Stimulated activated naive CD8-positive, alpha-beta T cell treated with anti-CD3 and anti-CD28 coated beads, Interleukin-15, amount 100 ng/mL, for 72 hours (primary cell): Measurements from ENCODE around the gene GLDC.
"Not testable (repeated sequence)": the region's sequence is repeated elsewhere in the genome, so short reads cannot be mapped to it uniquely, and the experiment has no call there.

Experiments
- ATAC-seq: fragments of 150-1000 bp; cut with Tn5 transposase; 2 replicates; pipeline ENCODE4 v1.10.0; 2021; ENCODE audit warnings: mild to moderate bottlenecking, moderate library complexity
- DNase-seq, 2 donors: peaks; one replicate each; pipeline ENCODE4 v3.0.0; 2021 to 2022
- H3K27ac Mint-ChIP-seq, 2 donors: one replicate each; pipeline ENCODE4 v1.8.0; 2022; ENCODE audit warnings: mild to moderate bottlenecking in 2 of 2, mixed read lengths in 2 of 2, moderate library complexity in 2 of 2
- H3K27me3 Mint-ChIP-seq: one replicate; pipeline ENCODE4 v1.8.0; 2022; ENCODE audit warnings: mixed read lengths
- H3K4me1 Mint-ChIP-seq: one replicate; pipeline ENCODE4 v1.8.0; 2022; ENCODE audit warnings: mild to moderate bottlenecking, mixed read lengths
- H3K4me3 Mint-ChIP-seq, 2 donors: one replicate each; pipeline ENCODE4 v1.8.0; 2022; ENCODE audit warnings: mild to moderate bottlenecking in 2 of 2, mixed read lengths in 2 of 2, moderate library complexity in 1 of 2
- H3K9me3 Mint-ChIP-seq, 2 donors: one replicate each; pipeline ENCODE4 v1.8.0; 2022; ENCODE audit warnings: mixed read lengths in 2 of 2

GLDC gene

DNA sequence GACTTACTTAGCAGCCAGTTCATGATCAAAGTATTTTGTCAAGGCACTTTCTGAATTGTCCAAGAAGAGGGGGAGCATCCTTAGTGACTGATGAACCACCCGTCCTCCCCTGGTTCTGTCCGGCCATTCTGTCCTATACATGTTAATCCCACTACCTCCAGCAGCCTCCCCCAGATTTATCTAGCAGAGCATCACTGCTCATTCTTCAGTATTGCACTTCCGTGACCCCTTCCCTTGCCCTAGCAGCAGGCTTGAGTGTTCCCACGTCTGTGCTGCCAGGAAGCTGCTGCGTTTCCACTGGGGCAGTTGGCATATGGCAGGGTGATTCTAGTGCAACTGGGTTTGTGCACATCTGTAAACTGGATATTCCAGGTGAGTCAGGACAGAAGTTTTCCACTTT, 4.5 kb downstream of the GLDC start:
- Mint-ChIP-seq H3K4me3 (no peak overlapping the region), H3K9me3 (no peaks in the 10 kb centered on the region), H3K27ac (no peak overlapping the region), H3K27me3 (peaks cover 80% of the 10 kb centered on the region), H3K4me1 (peaks cover 25% of the 10 kb centered on the region)
- ATAC-seq (no peak), DNase-seq (no peak)

DNA sequence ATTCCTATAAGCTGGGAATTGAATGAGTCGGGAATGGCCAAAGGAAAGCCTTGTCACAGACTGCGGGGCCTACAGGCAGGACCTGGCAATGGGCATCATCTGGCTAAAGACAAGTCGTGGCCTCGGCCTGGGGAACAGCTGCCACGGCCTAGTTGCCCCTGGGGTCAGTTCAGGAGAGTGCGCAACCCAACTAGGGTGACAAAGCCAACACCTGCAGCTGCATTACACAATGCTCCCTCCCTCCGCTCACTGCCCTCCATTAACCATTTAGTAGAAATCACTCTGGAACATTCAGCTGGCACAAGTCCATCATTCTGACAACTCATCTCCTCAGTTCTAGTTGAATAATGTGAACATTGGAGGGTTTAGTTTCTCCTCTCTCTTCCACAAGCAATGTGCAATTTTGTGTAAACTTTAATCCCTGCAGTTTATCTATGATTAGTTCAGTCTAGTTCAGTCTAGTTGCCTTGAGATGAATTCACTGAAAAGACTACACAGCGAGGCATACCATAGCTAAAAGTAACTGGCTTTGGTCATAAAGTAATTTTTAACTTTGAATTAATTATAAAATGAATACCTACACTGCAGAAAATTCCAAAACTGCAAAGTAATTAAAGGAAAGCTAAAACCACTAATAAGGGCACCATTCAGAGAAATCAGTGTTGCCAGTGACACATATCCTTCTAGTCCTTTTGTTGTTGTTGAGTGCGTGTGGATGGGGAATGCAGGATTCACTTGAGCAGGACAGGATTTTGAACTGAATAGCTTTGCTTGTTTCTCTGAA, 5.1 kb downstream of the GLDC start:
- Mint-ChIP-seq H3K4me3 (no peak overlapping the region), H3K4me1 (peaks cover 19% of the 10 kb centered on the region), H3K27me3 (peaks cover 74% of the 10 kb centered on the region), H3K27ac (no peak overlapping the region), H3K9me3 (no peaks in the 10 kb centered on the region)
- no peak for DNase-seq
- ATAC-seq, result no peak

DNA sequence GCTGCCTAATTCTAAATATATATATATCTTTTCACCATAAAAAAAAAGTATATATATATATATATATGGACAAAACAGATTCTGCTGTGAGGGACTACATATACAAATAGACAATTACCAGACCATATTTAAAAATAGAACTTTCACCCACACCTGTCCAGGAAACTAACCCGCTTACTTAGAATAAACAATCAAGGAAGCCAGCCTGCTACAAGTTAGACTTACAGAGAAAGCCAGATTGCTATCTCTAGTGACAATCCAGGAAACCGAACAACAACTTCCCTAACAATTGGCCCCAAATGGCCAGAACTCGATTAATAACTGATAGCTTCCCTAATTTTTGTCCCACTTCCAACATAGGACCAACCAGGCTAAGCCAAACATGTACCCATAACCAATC, 5.9 kb downstream of the GLDC start:
- peaks cover 11% of the 10 kb centered on the region for H3K4me1 Mint-ChIP-seq
- DNase-seq (no peak), ATAC-seq (no peak)
- no peak overlapping the region for H3K27ac Mint-ChIP-seq
- no peaks in the 10 kb centered on the region for H3K9me3 Mint-ChIP-seq
- no peak overlapping the region for H3K4me3 Mint-ChIP-seq
- H3K27me3 Mint-ChIP-seq, result peaks cover 71% of the 10 kb centered on the region

DNA sequence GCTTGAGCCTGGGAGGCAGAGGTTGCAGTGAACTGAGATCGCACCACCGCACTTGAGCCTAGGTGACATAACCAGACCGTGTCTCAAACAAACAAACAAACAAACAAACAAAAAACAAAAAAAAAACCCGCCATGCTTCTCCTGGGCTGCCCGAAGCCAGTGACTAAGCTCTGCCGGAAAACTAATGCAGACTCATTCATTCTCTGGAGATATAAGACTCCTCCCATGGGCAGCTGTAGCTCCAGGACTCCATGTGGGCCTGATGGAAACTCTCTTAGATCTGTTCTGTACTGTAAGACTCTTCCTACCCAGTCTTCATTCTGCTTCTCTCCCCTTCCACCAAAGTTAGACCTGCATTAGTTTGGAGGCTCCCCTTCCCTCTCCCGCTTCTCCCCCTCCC, 11.1 kb downstream of the GLDC start:
- no peak overlapping the region for H3K4me3 Mint-ChIP-seq
- no peaks in the 10 kb centered on the region for H3K9me3 Mint-ChIP-seq
- DNase-seq (no peak), ATAC-seq (no peak)
- H3K27ac Mint-ChIP-seq, result no peak overlapping the region
- H3K27me3 Mint-ChIP-seq, result peaks cover 23% of the 10 kb centered on the region
- H3K4me1 Mint-ChIP-seq, result no peaks in the 10 kb centered on the region

DNA sequence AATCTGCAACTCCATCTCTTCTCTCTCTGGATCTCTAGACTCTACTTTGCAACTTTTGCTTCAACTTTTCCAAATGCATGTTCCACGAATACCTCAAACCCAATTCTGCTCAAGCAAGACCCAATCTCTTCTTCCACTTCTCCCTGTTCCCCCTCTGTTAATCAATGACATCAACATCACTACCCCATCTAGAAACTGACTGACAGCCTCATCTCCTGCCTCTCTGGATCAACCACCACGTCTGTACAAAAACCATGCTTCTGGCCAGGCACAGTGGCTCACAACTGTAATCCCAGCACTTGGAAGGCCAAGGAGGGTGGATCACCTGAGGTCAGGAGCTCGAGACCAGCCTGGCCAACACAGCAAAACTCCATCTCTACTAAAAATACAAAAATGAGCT, 12.2 kb downstream of the GLDC start:
- Mint-ChIP-seq H3K9me3 (no peaks in the 10 kb centered on the region), H3K4me3 (no peak overlapping the region), H3K27me3 (peaks cover 16% of the 10 kb centered on the region), H3K4me1 (no peaks in the 10 kb centered on the region), H3K27ac (no peak overlapping the region)
- no peak for DNase-seq
- no peak for ATAC-seq

DNA sequence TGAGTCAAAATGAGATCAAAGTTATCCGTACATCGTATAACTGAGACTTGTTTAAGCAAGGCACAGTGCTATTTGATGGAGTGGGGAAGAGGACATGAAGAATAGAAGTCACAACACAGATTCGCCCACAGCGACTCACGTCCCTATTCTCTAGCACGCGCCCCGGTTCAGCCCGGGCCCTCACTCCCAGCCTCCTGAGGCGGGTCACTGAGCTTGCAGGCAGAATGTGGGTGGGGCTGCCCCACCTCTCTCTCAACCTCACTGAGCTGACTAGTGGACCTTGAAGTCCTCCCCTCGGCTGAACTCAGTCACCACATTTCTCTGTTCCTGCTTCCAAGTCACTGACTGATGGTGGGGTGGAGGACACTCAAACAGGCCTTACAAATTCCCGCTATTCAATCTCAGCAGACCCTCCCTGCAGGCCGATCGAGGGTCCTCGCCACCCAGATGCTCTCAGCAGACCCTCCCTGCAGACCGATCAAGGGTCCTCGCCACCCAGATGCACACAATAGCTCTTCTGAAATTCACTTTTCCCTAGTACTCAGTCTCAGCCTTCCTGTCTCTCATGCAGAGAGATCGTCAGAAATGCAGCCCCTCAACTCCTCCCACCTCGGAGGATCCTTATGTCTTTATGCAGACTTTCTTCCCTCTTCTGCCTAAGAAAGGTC, 12.9 kb downstream of the GLDC start:
- ATAC-seq (no peak), DNase-seq (no peak)
- H3K4me3 Mint-ChIP-seq, result no peak overlapping the region
- H3K27ac Mint-ChIP-seq, result no peak overlapping the region
- H3K9me3 Mint-ChIP-seq, result no peaks in the 10 kb centered on the region
- no peaks in the 10 kb centered on the region for H3K4me1 Mint-ChIP-seq
- H3K27me3 Mint-ChIP-seq, result peaks cover 19% of the 10 kb centered on the region

DNA sequence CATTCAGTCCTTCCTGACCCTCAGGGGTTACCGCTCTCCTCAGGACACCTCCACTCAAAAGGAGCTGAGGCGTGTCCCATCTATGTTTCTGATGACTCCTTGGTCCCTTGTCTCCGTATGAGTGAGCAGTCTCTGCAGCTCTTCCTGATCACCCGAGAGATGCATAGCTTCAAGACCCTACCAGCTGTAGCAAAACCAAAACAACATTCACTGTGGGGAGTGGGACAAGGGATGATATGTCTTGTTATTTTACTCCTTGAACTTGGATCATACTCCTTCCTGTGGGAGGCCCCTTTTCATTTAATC, 14.4 kb downstream of the GLDC start:
- DNase-seq (no peak), ATAC-seq (no peak)
- Mint-ChIP-seq H3K27me3 (peaks cover 28% of the 10 kb centered on the region), H3K9me3 (no peaks in the 10 kb centered on the region), H3K27ac (no peak overlapping the region), H3K4me3 (no peak overlapping the region), H3K4me1 (no peaks in the 10 kb centered on the region)

DNA sequence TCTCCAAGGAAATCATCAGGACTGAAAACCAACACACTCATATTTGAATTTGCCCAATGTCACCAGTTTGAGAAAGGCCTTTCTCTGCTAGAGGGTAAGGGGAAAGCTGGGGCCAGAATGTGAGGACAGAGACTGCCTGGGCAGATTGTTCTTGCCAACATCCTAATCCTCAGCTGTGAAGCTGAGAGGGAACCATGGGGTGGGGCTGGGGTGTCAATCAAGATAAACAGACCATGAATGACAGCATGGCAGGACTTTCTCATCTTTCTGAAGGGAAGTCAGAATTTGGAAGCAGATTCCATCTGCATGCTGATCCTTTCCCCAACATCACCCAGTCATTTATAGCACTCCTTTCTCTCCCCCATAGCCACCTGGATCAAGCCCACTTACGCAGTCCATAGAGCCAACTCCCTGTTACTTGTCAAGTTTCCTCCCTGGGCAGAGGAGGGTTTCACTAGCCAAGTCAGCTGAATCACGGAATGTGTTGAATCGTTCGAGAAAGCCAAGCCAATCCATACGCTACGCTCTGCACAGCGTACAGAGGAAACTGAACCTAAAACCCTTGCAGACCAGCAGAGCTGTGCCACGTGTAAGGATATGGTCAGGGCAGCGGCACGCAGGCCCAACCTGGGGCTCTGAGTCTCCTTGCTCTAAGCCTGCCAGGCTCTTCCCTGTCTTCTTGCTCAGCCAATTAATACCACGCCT, 14.9 kb downstream of the GLDC start:
- Mint-ChIP-seq H3K27me3 (peaks cover 33% of the 10 kb centered on the region), H3K27ac (no peak overlapping the region), H3K9me3 (no peaks in the 10 kb centered on the region), H3K4me3 (no peak overlapping the region), H3K4me1 (no peaks in the 10 kb centered on the region)
- ATAC-seq (peak; percentile 88), DNase-seq (peak in 1 of 2 donors; percentile 14)

DNA sequence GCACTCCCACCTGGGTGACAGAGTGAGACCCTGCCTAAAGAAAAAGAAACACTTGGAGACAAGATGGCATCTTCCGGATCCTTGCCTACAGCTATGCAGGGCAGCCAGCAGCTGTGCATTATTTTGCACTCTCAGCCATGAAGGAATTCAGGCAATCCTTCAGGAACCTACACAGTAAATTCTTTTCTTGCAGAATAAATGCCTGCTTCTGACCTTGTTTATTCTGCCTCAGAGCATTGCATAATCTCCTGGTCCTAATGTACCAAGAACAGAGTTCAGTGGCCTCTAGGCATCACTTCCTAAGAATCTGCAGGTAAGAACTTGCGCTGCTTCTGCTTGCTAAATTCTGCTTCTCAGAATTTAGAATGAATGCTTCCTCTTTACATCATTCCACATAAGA, 16.8 kb downstream of the GLDC start:
- no peaks in the 10 kb centered on the region for H3K4me1 Mint-ChIP-seq
- H3K27me3 Mint-ChIP-seq, result peaks cover 30% of the 10 kb centered on the region
- ATAC-seq (no peak), DNase-seq (no peak)
- H3K4me3 Mint-ChIP-seq, result no peak overlapping the region
- H3K27ac Mint-ChIP-seq, result no peak overlapping the region
- no peaks in the 10 kb centered on the region for H3K9me3 Mint-ChIP-seq

DNA sequence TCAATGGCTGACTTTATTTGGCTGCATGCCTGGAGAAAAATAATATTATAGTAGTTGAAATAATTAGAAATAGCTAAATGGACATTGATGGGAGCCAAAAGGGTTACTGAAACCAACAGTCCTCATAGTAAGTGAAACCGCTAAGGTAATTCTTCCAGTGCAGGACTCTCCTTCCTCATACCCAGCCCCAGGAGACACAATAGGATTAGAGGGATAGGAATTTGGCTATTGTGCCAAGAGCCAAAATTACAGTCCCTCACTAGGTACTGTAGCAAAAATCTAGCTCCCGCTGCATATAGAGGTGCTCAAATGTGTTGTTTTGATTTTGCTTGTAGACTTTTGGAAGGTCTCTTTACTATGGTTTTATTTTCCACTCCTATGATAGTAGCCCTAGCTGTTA, 20.2 kb downstream of the GLDC start:
- Mint-ChIP-seq H3K27me3 (peaks cover 30% of the 10 kb centered on the region), H3K4me3 (no peak overlapping the region), H3K4me1 (no peaks in the 10 kb centered on the region), H3K9me3 (no peaks in the 10 kb centered on the region), H3K27ac (no peak overlapping the region)
- DNase-seq (no peak), ATAC-seq (no peak)

DNA sequence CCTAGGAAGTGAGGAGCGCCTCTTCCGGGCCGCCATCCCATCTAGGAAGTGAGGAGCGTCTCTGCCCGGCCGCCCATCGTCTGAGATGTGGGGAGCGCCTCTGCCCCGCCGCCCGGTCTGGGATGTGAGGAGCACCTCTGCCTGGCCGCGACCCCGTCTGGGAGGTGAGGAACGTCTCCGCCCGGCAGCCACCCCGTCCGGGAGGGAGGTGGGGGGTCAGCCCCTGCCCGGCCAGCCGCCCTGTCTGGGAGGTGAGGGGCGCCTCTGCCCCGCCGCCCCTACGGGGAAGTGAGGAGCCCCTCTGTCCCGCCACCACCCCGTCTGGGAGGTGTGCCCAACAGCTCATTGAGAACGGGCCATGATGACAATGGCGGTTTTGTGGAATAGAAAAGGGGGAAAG, 22.7 kb downstream of the GLDC start:
- H3K27me3 Mint-ChIP-seq, result peaks cover 21% of the 10 kb centered on the region
- H3K4me3 Mint-ChIP-seq, H3K27ac Mint-ChIP-seq, DNase-seq, ATAC-seq, H3K9me3 Mint-ChIP-seq, H3K4me1 Mint-ChIP-seq: not testable (repeated sequence)

DNA sequence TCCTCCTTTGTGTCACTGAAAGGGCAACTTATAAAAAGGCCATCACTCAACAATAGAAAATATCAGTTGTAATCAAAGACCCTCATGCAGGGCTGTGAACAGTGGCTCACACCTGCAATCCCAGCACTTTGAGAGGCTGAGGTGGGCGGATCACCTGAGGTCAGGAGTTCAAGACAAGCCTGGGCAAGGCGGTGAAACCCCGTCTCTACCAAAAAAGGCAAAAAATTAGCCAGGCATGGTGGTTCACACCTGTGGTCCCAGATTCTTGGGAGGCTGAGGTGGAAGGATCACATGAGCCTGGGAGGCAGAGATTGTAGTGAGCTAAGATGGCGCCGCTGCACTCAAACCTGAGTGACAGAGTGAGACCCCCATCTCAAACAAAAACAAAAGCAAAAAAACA, 24.7 kb downstream of the GLDC start:
- Mint-ChIP-seq H3K27ac (no peak overlapping the region), H3K9me3 (no peaks in the 10 kb centered on the region), H3K27me3 (peaks cover 7% of the 10 kb centered on the region), H3K4me1 (no peaks in the 10 kb centered on the region), H3K4me3 (no peak overlapping the region)
- ATAC-seq (no peak), DNase-seq (no peak)

DNA sequence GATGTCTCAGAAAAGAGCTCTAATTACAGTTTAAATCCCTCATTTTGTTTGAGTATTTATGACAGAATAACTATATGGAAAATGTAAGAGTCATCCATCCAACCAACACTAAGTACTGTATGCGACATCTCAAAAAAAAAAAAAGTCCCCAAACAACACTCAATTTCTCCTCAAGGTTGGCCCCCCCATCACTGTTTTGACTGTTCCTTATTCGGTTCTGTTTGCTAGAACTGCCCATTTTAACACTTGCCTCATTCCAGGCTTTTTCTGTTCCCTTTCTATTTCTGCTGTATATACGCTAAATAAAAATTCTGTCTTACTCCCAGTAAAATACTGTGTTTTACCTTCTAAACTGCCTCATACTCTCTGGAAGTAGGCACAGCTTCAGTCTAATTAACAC, 25.2 kb downstream of the GLDC start:
- no peaks in the 10 kb centered on the region for H3K4me1 Mint-ChIP-seq
- ATAC-seq (no peak), DNase-seq (no peak)
- H3K9me3 Mint-ChIP-seq, result no peaks in the 10 kb centered on the region
- H3K4me3 Mint-ChIP-seq, result no peak overlapping the region
- H3K27me3 Mint-ChIP-seq, result peaks cover 2% of the 10 kb centered on the region
- H3K27ac Mint-ChIP-seq, result no peak overlapping the region

DNA sequence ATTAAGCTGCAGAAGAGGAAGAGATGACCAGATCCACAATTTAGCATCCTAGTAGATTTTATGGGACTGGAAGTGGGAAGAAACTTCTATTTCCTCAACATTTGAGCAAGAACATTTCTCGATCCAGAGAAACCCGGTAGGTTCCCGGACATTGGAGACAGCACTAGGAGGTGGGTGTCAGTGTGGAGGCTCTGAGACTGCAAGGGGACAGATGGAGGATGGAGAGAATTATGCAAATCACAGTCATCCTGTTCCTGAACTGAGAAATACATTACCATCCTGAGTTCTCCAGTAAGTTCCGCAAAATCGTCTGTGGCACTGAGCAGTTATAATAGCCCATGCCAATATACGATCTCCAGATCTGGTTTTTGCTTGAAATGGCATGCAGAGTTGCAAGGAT, 25.6 kb downstream of the GLDC start:
- DNase-seq, result no peak
- Mint-ChIP-seq H3K4me3 (no peak overlapping the region), H3K4me1 (no peaks in the 10 kb centered on the region), H3K27me3 (no peaks in the 10 kb centered on the region), H3K9me3 (no peaks in the 10 kb centered on the region), H3K27ac (no peak overlapping the region)
- ATAC-seq, result no peak

DNA sequence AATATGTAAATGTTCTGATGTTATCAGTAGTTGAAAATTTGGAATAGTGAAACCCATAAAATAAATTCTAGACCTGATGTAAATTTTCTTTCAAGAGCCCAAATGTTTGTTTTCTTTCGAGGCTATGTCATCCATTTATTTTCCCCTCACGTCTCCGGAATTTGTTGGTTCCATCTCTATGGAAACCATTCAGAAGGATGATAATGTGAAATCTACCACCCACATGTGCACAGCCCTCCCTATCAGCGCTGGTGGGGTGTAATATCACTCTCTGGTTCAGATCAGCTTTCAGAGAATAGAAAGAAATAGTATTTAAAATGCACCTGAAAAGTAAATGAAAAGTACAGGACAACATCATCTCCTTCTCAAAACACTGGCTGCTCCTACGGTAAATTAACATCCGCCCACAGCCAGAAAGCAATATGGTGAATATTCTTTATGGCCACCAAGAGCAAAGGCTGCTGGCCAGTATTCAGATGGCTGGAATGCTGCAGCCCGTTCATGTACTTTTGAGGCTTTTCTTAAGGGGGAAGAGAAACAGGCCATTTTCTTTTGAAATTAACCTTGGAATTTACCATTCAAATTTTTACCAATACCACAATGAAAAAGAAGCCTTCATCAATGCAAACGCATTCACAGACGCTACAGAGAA, 28.5 kb downstream of the GLDC start:
- no peaks in the 10 kb centered on the region for H3K4me1 Mint-ChIP-seq
- H3K4me3 Mint-ChIP-seq, result no peak overlapping the region
- no peak for ATAC-seq
- H3K9me3 Mint-ChIP-seq, result no peaks in the 10 kb centered on the region
- DNase-seq, result no peak
- H3K27ac Mint-ChIP-seq, result no peak overlapping the region
- H3K27me3 Mint-ChIP-seq, result no peaks in the 10 kb centered on the region

DNA sequence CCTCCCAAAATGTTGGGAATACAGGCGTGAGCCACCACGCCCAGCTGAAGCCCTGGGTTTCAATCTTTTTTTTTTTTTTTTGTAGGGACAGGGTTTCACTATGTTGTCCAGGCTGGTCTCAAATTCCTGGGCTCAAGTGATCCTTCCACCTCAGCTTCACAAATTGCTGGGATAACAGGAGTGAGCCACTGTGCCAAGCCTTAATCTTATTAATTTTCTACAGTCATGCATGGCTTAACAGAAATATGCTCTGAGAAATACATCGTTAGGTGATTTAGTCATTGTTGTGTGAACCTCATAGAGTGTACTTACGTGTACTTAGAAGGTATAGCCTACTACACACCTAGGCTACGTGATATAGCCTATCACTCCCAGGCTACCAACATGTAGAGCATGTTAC, 31.0 kb downstream of the GLDC start:
- no peak overlapping the region for H3K4me3 Mint-ChIP-seq
- ATAC-seq (no peak), DNase-seq (no peak)

More for the DNA sequence above, 31.0 kb downstream of the GLDC start:
- Mint-ChIP-seq H3K27me3 (no peaks in the 10 kb centered on the region), H3K9me3 (no peaks in the 10 kb centered on the region), H3K27ac (no peak overlapping the region), H3K4me1 (no peaks in the 10 kb centered on the region)
